ENCODE measurements around the gene CLBA1. TPM values are rescaled to one million over a fixed set of nuclear protein-coding genes. Genes with fewer than 3 reads are reported as not detected.

Gene CLBA1
- total and polyA plus RNA-seq, 9 of the 15 experiments (the other 6 are each of a cell fraction or from before 2014, with no cell fraction given) = 0.04 to 3.9 (median 2.6) TPM

DNA sequence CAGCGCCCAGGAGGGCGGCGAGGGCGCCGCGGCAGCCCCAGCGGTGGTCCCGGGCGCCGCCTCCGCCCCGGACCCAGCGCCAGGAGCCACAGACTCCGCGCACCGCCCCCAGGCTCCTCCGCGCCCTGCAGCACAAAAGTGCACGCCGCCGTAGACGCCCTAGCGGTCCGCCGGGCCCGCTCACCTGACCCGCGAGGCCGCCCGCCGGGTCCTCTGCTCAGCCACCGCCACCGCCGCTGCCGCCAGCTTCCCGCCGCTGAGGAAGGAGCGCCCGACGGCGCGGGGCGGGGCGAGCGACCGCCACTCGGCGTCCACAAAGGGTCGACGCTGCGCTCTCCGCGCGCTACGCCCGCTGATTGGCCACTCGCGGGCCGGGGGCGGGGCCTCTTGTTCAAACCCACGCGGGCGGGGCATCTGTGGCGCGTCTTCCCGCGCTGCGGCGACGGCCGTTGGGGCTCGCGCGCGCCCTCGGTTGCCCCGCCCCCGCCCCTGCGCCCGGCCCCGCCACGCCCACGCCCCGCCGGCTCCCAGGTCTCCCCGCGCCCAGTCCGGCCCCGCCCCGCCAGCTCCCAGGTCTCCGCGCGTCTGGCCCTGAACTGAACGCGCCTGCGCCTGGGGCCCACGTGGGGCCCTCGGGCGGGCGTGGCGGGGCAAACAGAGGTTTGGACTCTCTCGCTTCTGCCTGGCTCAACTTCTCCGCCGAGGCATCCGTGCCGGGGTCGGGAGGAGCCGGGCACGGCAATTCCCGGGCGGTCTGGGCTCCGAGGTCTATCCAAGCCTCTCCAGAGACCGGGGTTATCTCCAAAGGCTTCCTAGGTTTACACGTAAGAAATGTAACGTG, 35.4 kb downstream of the CLBA1 start, which contains the start of gene CDCA4 (continued):
- TF ChIP-seq, protein P1, sequence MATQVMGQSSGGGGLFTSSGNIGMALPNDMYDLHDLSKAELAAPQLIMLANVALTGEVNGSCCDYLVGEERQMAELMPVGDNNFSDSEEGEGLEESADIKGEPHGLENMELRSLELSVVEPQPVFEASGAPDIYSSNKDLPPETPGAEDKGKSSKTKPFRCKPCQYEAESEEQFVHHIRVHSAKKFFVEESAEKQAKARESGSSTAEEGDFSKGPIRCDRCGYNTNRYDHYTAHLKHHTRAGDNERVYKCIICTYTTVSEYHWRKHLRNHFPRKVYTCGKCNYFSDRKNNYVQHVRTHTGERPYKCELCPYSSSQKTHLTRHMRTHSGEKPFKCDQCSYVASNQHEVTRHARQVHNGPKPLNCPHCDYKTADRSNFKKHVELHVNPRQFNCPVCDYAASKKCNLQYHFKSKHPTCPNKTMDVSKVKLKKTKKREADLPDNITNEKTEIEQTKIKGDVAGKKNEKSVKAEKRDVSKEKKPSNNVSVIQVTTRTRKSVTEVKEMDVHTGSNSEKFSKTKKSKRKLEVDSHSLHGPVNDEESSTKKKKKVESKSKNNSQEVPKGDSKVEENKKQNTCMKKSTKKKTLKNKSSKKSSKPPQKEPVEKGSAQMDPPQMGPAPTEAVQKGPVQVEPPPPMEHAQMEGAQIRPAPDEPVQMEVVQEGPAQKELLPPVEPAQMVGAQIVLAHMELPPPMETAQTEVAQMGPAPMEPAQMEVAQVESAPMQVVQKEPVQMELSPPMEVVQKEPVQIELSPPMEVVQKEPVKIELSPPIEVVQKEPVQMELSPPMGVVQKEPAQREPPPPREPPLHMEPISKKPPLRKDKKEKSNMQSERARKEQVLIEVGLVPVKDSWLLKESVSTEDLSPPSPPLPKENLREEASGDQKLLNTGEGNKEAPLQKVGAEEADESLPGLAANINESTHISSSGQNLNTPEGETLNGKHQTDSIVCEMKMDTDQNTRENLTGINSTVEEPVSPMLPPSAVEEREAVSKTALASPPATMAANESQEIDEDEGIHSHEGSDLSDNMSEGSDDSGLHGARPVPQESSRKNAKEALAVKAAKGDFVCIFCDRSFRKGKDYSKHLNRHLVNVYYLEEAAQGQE (IDR thresholded peaks at IDR 0.05; ENCODE audit: borderline replicate concordance) = 0 out of 2 replicates have a peak, but pooled peaks have one; percentile 28
- TF ChIP-seq, protein P1 (CRISPR knock-in tag; IDR thresholded peaks at IDR 0.05; ENCODE audit: low read depth) = no peak
- TF ChIP-seq SETDB1 (IDR thresholded peaks at IDR 0.05; ENCODE audit: low read length) (no peak), ZNF695 (CRISPR knock-in tag; IDR thresholded peaks at IDR 0.05) (no peak), ZNF232 (CRISPR knock-in tag; IDR thresholded peaks at IDR 0.05) (no peak), PTTG1 (tag; IDR thresholded peaks at IDR 0.05; ENCODE audit: low read depth) (no peak), HMGN3 (IDR thresholded peaks at IDR 0.05; ENCODE audit: borderline replicate concordance, extremely low read depth, insufficient read length, low read depth, low read length) (peak; percentile 30), NFYB (IDR thresholded peaks at IDR 0.05; ENCODE audit: extremely low read depth, insufficient read length) (peak; percentile 72), ZNF75A (CRISPR knock-in tag; IDR thresholded peaks at IDR 0.05) (no peak), LARP7 (IDR thresholded peaks at IDR 0.05) (no peak)
- TF ChIP-seq, protein P2, sequence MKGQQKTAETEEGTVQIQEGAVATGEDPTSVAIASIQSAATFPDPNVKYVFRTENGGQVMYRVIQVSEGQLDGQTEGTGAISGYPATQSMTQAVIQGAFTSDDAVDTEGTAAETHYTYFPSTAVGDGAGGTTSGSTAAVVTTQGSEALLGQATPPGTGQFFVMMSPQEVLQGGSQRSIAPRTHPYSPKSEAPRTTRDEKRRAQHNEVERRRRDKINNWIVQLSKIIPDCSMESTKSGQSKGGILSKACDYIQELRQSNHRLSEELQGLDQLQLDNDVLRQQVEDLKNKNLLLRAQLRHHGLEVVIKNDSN (CRISPR knock-in tag; IDR thresholded peaks at IDR 0.05) = peak; percentile 89
- TF ChIP-seq, protein P3, sequence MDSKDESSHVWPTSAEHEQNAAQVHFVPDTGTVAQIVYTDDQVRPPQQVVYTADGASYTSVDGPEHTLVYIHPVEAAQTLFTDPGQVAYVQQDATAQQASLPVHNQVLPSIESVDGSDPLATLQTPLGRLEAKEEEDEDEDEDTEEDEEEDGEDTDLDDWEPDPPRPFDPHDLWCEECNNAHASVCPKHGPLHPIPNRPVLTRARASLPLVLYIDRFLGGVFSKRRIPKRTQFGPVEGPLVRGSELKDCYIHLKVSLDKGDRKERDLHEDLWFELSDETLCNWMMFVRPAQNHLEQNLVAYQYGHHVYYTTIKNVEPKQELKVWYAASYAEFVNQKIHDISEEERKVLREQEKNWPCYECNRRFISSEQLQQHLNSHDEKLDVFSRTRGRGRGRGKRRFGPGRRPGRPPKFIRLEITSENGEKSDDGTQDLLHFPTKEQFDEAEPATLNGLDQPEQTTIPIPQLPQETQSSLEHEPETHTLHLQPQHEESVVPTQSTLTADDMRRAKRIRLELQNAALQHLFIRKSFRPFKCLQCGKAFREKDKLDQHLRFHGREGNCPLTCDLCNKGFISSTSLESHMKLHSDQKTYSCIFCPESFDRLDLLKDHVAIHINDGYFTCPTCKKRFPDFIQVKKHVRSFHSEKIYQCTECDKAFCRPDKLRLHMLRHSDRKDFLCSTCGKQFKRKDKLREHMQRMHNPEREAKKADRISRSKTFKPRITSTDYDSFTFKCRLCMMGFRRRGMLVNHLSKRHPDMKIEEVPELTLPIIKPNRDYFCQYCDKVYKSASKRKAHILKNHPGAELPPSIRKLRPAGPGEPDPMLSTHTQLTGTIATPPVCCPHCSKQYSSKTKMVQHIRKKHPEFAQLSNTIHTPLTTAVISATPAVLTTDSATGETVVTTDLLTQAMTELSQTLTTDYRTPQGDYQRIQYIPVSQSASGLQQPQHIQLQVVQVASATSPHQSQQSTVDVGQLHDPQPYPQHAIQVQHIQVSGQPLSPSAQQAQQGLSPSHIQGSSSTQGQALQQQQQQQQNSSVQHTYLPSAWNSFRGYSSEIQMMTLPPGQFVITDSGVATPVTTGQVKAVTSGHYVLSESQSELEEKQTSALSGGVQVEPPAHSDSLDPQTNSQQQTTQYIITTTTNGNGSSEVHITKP (IDR thresholded peaks at IDR 0.05; ENCODE audit: partially characterized antibody) = no peak
- TF ChIP-seq, protein P4, sequence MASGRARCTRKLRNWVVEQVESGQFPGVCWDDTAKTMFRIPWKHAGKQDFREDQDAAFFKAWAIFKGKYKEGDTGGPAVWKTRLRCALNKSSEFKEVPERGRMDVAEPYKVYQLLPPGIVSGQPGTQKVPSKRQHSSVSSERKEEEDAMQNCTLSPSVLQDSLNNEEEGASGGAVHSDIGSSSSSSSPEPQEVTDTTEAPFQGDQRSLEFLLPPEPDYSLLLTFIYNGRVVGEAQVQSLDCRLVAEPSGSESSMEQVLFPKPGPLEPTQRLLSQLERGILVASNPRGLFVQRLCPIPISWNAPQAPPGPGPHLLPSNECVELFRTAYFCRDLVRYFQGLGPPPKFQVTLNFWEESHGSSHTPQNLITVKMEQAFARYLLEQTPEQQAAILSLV (tag; IDR thresholded peaks at IDR 0.05) = no peak

Measured in K562 (cell line).